ENCODE measurements around the gene MTHFSD. TPM values are rescaled to one million over a fixed set of nuclear protein-coding genes. Genes with fewer than 3 reads are reported as not detected.

MTHFSD gene
- total RNA-seq, 2 donors from 2014 or later = 11.8 to 14.1 TPM

DNA sequence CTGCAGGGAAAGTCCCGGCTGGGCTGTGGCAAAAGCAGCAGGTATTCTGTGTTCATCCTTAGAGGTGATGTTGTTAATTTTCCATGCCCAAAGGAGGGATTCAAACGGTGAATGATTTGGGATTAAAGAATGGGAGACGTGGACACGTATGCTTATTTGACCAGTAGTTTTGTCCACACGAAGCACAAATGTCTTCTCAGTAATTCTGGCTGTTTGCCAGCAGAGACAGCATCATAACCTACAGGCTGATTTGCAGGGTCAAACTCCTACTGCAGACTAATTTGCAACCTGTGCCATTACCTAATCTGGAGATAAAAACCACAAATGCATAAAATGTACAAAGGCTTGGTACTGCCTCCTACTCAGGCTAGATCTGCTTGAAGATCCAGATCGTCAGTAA is 14.1 kb downstream of the MTHFSD start:
- DNase-seq (ENCODE audit: low spot score) = no peak
- intact Hi-C loops (cut with DNase I) = no loop called here

DNA sequence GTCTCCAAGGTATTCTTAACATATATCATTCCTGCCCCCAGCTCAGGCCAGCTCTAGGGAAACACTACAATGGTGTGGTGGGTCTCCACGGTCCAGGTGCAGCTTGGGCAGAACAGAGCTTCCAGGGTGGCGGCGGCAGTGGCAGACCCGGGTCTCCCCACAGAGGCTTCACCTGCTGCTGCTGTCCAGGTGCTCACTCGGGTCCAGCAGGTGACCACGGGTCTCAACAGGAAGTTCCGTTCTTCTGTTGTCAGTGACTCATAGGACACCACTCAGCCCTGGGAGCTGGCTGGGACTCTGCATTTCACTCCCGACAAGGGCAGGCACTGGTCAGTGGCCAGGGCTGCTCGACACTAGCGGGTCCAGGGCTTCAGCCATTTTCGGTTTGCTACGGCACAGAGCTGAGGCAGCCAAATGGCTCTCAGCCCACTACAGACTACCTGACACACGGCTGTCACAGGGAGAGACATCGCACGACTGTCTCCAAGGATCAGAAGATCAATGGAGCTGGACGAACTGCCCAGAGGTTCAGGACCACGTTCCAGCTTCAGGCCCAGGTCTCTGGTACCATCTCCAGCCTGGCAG is 16.7 kb downstream of the MTHFSD start:
- intact Hi-C loops (cut with DNase I) = loop anchor here in 1 of 2 donors (5.0 kb wide), 1 partner anchor 1096 kb away; no protein-coding TSS in a partner anchor
- peak; percentile 67 for DNase-seq (ENCODE audit: low spot score)

DNA sequence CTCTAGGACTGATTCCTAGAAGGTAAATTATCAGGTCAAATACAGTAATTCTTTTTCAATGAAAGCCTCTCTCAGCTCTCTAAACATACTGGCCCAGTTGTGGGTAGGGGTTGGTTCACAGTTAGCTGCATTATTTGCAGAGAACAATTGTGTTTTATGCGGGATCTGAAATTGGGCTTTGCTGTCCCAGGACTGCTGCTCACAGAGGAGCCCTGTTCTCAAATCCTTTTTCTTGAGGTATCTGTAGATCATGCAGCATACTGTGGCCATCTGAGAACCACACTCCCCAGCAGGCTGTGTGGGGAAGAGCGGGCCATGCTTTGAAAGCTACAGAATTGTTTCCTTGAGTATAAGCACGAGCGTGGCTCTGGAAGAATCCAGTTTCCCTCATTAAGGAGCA is 17.5 kb downstream of the MTHFSD start:
- no peak for DNase-seq (ENCODE audit: low spot score)
- intact Hi-C loops (cut with DNase I) = loop anchor here in 1 of 2 donors (5.0 kb wide), 1 partner anchor 1095 kb away; no protein-coding TSS in a partner anchor

DNA sequence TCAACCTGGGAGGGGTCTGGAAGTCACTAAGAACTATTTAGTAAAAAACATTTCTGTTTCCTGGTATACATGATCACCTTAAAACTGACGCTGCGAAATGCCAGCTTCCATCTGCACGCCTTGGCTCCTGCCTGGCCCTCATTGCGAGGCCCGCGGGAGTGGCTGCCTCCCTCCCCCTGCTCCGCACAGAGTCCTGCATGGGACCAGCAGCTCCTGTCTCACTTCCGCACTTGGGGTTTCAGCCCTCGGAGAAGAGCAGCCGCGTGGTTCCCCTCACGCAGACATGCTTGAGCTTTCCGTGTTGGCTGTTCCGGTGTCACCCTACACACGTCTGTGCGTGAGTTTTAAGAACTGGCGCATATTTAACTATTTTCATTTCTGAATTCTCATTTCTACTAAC is 18.4 kb downstream of the MTHFSD start:
- peak; percentile 64 for DNase-seq (ENCODE audit: low spot score)
- intact Hi-C loops (cut with DNase I) = loop anchor here in 1 of 2 donors (5.0 kb wide), 1 partner anchor 1094 kb away; no protein-coding TSS in a partner anchor

DNA sequence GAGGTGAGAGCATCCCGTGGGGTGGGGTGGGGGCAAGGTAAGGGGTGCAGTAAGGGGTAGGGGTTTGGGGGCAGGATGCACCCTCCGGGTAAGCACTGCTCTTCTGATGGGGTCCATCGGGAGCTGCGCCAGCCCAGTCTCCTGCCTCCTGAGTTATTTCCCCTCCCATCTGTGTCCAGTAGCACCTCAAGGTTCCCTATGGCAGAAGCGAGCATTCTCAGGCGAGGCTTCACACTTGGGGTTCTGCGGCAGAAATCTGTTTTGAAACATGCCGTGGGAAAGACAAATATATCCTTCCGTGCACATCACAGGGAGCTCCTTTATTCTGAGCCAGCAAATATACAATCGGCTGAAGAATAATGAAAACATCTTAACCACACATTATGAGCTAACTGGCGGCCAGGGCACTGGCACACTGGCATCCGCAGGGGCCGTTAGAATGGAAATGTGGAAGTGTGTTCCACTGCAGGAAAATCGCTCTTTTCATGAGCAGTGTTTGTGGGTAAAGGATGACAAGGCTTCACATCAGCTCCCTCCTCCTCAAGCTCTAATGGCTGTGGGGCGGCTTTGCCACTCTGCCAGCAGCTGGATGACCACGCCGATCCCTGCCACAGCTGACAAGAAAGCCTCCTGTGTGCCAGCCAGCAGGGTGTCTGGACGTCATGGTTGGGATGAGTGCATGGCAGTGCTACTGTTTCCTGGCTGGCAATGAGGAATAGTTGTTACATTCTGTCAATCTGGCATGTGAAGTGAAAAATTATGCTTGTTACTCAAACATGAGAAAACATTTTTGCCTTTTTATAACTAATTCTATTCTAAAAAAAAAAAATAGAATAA is 20.0 kb downstream of the MTHFSD start:
- DNase-seq (ENCODE audit: low spot score) = peak; percentile 35
- intact Hi-C loops (cut with DNase I) = loop anchor here in 1 of 2 donors (5.0 kb wide), 2 partner anchors 1093 to 1703 kb away; no protein-coding TSS in a partner anchor

DNA sequence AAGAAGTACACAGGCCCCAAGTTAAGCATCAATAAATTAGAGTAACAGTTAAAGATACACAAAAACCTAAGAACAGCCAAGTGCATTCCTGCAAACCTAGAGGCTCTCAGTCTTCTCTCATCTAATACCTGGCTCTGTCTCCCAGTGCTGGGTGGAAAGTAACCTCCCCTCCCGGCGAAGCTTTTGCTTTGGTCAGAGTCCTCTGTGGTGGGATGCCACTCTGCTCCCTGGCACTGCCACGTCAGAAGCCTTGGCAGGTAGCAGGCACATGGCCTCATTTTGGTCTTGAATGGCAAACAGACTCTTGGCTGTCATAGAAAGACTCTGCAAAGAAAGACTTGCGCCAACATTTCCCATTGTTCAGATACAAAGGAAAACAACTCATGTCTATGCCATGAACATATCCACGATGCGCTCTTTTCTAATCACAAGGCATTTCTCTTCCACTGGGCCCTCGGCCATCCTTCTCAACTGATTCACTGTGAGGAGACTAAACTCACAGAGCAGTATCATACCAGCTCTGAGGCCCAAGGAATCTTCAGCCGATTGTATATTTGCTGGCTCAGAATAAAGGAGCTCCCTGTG is 21.2 kb downstream of the MTHFSD start:
- intact Hi-C loops (cut with DNase I) = loop anchor here in 1 of 2 donors (5.0 kb wide), 1 partner anchor 1702 kb away; no protein-coding TSS in a partner anchor
- peak; percentile 56 for DNase-seq (ENCODE audit: low spot score)

DNA sequence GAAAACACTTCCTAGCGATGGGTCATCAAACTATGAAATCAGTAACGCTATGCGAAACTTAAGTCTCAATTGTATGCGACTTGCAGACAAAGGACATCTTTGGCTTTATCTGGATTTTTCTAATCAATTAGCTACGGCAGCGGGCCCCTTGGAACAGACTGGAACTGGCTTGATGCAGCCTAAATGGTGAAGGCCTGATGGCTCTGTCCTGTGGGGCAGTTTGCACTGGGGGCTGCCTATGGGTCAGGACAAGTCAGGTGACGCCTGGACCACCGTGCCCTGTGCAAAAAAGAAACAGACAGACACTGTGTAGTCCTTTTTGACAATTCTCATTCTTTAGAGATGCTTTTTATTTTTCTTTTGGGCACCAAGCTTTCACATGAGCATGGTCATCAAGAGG is 22.0 kb downstream of the MTHFSD start:
- intact Hi-C loops (cut with DNase I) = loop anchor here in 1 of 2 donors (5.0 kb wide), 1 partner anchor 1701 kb away; no protein-coding TSS in a partner anchor
- DNase-seq (ENCODE audit: low spot score) = peak; percentile 47

DNA sequence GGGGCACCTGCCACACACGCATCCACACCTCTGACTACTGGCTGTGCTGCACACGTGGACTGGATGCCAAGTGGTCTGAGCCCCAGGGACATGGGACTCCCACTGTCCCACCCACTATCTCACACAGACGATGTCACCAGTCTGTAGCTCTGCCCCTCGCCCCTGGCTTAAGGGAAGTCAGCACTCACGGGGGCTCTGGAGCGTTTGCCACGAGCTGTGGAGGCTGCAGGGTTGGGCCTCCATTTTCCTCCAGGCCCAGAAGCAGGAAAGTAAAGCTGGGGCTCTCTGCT is 22.6 kb downstream of the MTHFSD start:
- DNase-seq (ENCODE audit: low spot score) = no peak
- intact Hi-C loops (cut with DNase I) = loop anchor here in 1 of 2 donors (5.0 kb wide), 1 partner anchor 1700 kb away; no protein-coding TSS in a partner anchor

DNA sequence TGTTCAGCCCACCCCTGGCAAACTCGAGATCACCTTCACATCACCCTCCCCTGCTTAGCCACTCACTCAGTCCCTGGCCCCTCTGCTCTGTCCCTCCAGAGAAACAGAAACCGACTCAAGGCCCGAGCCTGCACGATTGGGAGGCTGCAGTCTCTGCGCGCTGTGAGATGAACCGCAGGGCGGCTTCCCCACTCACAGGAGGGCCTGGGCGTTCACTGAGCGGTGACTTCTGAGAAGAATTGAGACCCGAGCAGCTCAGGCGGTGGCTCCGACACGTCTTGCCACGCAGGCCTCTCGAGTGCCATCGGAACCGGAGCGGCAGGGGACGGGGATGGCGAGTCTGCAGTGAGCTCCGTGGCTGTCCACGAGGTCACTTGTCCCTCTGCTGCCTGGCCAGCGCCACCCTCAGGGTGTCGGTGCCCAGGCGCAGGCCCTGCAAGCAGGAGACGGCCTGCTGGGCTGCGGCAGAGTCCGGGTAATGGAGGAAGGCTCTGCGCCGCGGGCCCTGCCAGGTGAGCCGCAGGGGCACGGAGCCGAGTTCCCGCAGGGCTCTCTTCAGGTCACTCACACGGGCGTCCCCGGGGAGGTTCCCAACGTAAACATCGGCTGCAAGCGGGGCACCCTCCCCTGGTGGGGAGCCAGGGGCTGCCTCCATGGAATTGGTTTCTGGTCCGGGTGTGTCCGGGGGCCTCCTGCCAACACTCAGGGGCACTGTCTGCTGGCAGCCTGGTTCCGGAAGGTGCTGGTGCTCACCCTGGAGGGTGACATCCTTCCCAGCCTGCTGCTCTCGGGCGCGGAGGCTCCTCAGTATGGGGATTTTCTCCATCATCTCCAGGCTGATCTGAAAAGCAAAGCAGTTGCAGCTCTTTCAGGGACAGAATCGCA is 23.2 kb downstream of the MTHFSD start:
- DNase-seq (ENCODE audit: low spot score) = peak; percentile 81
- intact Hi-C loops (cut with DNase I) = loop anchor here in 1 of 2 donors (5.0 kb wide), 1 partner anchor 1700 kb away; no protein-coding TSS in a partner anchor

DNA sequence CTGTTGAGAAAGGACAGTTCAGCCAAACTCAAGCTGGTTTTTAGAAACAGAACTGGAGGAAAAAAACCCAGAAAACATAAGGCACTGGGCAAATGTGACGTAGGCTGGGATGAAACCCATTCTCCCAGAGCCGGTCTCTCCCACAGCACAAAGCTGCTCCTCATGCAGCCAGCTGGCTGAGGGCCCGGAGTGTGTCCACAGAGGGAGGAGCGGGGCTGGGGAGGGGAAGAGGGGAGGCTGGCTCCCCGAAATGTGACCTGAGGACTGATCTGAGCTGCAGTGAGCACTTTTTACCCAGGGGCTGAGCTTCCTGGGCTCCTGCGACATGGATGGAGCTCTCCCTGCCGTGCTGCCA is 23.9 kb downstream of the MTHFSD start:
- peak; percentile 90 for DNase-seq (ENCODE audit: low spot score)
- intact Hi-C loops (cut with DNase I) = loop anchor here in 1 of 2 donors (5.0 kb wide), 1 partner anchor 1699 kb away; no protein-coding TSS in a partner anchor

DNA sequence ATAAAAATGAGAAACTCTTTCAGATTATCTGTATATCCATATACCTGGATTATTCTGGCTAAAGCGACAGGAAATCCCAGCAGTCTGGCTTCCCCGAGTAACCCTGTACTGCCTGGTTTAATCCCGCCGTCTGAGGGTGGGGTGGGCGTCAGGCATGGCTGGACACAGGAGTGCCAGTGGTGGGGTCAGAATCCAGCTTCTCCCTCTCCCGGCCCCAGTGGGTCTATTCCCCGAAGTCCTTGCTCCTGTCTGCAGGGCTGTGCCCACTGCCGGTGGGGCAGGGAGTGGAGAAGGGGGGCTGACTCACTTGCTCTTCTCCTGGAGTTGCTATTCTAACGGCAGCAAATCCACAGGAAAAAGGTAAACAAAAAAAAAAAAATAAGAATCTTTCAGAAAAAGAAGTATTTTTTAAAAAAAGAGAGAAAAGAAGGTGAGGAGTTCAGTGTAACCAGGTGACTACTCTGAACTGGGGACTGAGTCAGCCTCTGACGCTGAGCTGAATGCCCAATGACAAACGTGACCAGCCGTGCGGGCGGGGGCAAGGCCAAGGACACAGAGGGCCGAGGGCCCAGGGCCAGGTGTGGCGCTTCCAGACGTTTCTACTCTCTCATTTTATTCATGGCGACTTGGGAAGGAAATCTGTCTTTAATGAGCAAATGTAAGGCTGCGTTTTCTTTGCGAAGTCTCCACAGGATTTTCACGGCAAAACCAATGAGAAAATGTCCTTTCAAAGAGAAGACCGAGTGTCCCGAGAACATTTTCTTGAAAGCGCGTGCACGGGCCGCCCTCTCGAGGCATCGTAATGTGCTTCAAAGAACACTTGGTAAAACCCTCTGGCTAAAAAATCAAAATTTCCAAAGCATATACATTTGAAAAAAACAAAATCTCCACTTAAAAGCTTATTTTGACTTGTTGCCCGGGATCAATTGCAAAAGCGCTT is 24.5 kb downstream of the MTHFSD start:
- intact Hi-C loops (cut with DNase I) = loop anchor here in 1 of 2 donors (5.0 kb wide), 1 partner anchor 1698 kb away; no protein-coding TSS in a partner anchor
- peak; percentile 66 for DNase-seq (ENCODE audit: low spot score)

DNA sequence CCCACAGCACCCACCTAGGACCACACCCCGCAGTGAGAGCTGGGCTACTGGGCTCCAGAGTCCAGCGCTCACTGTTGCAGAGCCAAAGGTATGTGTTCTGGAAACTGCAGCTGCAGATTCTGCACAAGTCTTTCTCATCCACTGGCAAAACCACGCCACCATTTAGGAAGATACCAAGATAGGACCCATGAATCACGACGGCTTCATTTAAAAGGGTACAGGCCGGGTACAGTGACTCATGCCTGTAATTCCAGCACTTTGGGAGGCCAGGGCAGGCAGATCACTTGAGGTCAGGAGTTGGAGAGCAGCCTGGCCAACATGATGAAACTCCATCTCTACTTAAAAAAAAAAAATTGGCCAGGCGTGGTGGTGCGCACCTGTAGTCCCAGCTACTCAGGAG is 25.9 kb downstream of the MTHFSD start:
- DNase-seq (ENCODE audit: low spot score) = peak; percentile 43
- intact Hi-C loops (cut with DNase I) = no loop called here

DNA sequence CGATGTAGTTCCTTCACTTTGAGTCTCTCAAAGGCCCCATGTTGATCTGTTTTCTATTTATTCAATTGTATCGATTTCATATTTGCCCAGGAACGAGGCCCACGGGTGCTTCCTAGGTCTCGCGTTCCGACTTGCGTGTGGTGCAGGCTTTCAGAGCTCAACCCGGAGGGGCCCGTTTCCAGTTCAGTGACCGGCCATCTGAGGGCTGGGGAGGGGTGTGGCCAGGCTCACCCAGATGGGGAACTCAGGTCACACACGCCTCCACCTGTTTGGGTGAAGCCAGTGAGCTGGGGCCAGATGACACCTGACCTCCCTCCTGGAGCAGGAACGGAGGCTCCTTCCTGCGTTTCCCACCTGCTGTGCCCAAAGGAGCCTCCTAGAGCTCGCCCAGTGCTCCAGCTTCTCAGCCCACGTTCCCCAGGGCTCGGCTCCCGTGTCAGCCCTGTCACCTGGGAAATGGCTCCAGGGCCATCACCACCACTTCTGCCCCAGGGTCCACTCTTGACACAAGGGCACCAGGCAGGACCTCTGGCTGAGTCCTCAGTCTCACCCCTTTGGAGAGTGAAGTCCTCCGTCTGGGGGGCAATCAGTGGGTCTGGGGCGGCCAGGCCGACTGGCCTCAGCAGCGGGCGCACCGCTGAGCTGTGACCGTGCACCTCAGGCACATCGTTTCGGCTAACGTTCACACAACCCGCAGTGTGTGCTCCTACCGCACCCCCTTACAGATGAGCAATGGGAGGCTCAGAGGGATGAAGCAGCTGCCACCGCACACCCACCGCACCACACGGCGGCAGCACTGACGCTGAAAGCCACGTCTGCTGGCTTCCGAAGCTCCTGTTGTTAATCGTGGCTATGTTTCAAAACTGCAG is 26.7 kb downstream of the MTHFSD start:
- DNase-seq (ENCODE audit: low spot score) = peak; percentile 68

DNA sequence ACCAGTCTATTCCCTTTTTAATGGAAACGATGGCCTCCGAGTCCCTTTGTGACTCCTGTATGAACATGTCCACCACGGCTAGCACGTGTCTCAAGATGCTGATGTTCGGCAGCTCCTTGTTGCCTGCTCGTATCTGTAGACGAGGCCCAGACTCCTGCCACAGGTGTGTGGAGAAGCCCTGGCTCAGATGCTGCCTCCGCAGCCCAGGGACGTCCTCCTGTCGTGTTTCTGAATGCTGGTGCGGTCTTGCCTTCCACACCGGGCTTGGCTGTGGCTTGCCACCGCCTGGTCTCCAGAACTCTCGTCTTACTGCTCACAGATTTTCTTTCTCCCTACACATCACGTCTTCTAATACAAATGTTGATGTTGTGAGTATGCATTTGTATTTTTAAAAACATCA is 27.7 kb downstream of the MTHFSD start:
- intact Hi-C loops (cut with DNase I) = no loop called here
- peak; percentile 49 for DNase-seq (ENCODE audit: low spot score)

More for the DNA sequence above, 26.7 kb downstream of the MTHFSD start:
- intact Hi-C loops (cut with DNase I) = no loop called here

DNA sequence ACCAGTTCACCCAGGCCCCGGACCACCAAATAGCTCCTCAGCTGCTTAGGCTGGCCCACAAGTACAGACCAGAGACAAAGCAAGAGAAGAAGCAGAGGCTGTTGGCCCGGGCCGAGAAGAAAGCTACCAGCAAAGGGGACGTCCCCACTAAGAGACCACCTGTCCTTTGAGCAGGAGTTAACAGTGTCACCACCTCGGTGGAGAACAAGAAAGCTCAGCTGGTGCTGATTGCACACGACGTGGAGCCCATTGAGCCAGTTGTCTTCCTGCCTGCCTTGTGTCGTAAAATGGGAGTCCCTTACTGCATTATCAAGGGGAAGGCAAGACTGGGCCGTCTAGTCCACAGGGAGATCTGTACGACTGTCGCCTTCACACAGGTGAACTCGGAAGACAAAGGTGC is 29.3 kb downstream of the MTHFSD start:
- intact Hi-C loops (cut with DNase I) = no loop called here
- peak; percentile 68 for DNase-seq (ENCODE audit: low spot score)

DNA sequence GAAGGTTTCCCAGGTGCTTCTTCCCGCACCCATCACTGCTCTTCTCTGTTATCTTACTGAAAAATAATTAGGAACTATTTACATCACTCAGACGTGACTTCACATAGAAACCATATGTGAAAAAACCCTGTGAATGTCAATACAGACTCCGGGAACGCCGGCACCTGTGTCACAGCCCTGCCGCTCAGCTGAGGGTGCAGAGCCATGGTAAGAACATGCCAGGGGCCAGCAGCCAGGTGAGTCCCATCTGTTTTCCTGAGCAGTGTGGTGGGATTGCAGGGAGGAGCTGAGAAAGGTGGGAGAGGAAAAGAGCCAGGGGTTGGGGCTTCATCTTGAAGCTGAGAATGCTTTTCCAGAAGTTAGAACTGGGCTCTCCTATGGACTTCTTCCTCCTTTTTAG is 31.0 kb downstream of the MTHFSD start:
- no peak for DNase-seq (ENCODE audit: low spot score)
- intact Hi-C loops (cut with DNase I) = no loop called here

DNA sequence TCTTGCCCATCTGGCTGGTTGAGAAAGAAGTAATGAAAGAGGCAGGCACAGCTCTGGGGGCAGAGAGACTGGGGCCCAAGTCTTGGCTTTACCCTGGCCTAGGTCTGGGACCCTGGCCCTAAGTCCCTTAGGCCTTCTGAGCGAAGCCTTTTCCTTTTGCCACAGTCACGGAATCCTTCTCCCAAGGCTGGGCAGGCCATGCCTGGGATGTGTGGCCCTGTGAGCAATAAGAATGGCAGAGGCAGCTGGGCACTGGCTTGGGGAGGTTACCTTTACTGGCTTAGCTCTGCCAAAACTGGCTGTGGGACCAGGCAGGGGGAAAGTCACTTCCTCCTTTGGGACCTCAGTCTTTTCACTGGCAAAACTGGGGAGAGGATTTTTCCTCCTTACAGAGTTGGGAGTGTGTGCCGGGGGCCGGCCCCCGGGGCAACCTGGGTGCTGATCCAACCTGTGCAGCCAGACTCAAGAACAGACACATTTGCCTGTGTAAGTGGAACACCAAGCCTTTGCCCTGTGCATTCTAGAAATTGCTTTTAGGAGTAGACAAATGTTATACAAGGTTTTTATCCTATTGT is 31.8 kb downstream of the MTHFSD start:
- peak; percentile 38 for DNase-seq (ENCODE audit: low spot score)
- intact Hi-C loops (cut with DNase I) = no loop called here
